Sigmoid colon (tissue), 7 donors: Measurements from ENCODE around the gene GPC5. TPM values are rescaled to one million over a fixed set of nuclear protein-coding genes. Genes with fewer than 3 reads are reported as not detected.

Experiments used
- DNase-seq: peaks from one replicate; pipeline ENCODE4 v3.0.0-alpha.2; 2019
- H3K27ac ChIP-seq, 4 donors: fragments of 200-600 bp; sonication (generic); one replicate each; pipeline ENCODE4 v1.5.1; 2016 to 2019; ENCODE audit warnings: mild to moderate bottlenecking in 1 of 4
- H3K27me3 ChIP-seq, 3 donors: fragments of 200-600 bp; sonication (generic); one replicate each; pipeline ENCODE4 v1.5.1; 2019; ENCODE audit warnings: mild to moderate bottlenecking in 1 of 3
- H3K36me3 ChIP-seq, 4 donors: fragments of 200-600 bp; sonication (generic); one replicate each; pipeline ENCODE4 v1.5.1; 2016 to 2019
- H3K4me1 ChIP-seq, 4 donors: fragments of 200-600 bp; sonication (generic); one replicate each; pipeline ENCODE4 v1.5.1; 2017 to 2019
- H3K4me3 ChIP-seq, 4 donors: fragments of 200-600 bp; sonication (generic); one replicate each; pipeline ENCODE4 v1.5.1; 2017 to 2019; ENCODE audit warnings: mild to moderate bottlenecking in 2 of 4, moderate library complexity in 1 of 4
- H3K9me3 ChIP-seq, 4 donors: fragments of 200-600 bp in 3 of 4; sonication (generic) in 3 of 4; one replicate each; pipeline versions ENCODE4 v1.5.1 to v1.6.1; 2013 to 2019
- CTCF ChIP-seq, 4 experiments: fragments of 450-650 bp in 3 of 4; fragments of 200-600 bp in 1 of 4; IDR thresholded peaks; one replicate each; pipeline ENCODE4 v1.5.1; 2016 to 2019; ENCODE audit warnings: antibody characterized with exemption in 4 of 4, mild to moderate bottlenecking in 3 of 4, moderate library complexity in 2 of 4
- EP300 ChIP-seq, 4 donors: sonication (generic); formaldehyde crosslinking; IDR thresholded peaks; one replicate each; pipeline ENCODE4 v1.6.1; 2017; ENCODE audit warnings: antibody characterized with exemption in 4 of 4
- POLR2A ChIP-seq, 2 donors: fragments of 450-650 bp; IDR thresholded peaks; one replicate each; pipeline ENCODE4 v1.6.1; 2016; ENCODE audit warnings: antibody characterized with exemption in 2 of 2, mild to moderate bottlenecking in 2 of 2, moderate library complexity in 2 of 2
- POLR2AphosphoS5 ChIP-seq, 4 donors: sonication (generic); formaldehyde crosslinking; IDR thresholded peaks; one replicate each; pipeline ENCODE4 v1.6.1; 2017; ENCODE audit warnings: antibody characterized with exemption in 4 of 4
- WGBS, 2 donors: extraction: QIAGEN DNeasy Blood & Tissue Kit; methylation state at CpG; one replicate each; pipeline ENCODE4 v1.1.7; 2013; 5-methylcytosine and 5-hydroxymethylcytosine counted together
- intact Hi-C: fragments of 100-400 bp; cut with DNase I; formaldehyde crosslinking; loops from one replicate; pipeline ENCODE4 v1.15.1; 2023
- polyA plus RNA-seq, 3 donors: library from polyadenylated mRNA; stranded (reverse); fragments of 200-250 nt; gene quantifications; one replicate each; pipeline ENCODE4 v1.2.3, GENCODE V29; 2013
- total RNA-seq, 4 donors: library from RNA; depleted of rRNA; stranded (reverse); fragments of >200 nt; gene quantifications; one replicate each; pipeline ENCODE4 v1.1.0, GENCODE V29; 2016
- donor health status: healthy with polysubstance abuse.
- donor health status: Bipolar disorder and iron deficiency.
- donor health status: healthy.

Gene GPC5
- total and polyA plus RNA-seq, 7 donors = 0.39 to 3.9 (median 2.9) TPM; not detected in 2

GRCh38 chr13:92173254-92173653 lies 774.8 kb downstream of the GPC5 start:
- 96 to 97% methylated on average over 2 of the region's 2 CpGs for WGBS, 2 donors
- H3K4me1 ChIP-seq = no peaks in the 10 kb centered on the region
- H3K4me3 ChIP-seq = no peak overlapping the region
- no peaks in the 10 kb centered on the region for H3K9me3 ChIP-seq
- intact Hi-C loops = no loop called here
- no peaks in the 10 kb centered on the region for H3K36me3 ChIP-seq
- TF ChIP-seq EP300 (IDR thresholded peaks at IDR 0.05) (no peak), POLR2A (IDR thresholded peaks at IDR 0.05) (no peak), CTCF (IDR thresholded peaks at IDR 0.05) (no peak), POLR2AphosphoS5 (IDR thresholded peaks at IDR 0.05) (no peak)
- H3K27me3 ChIP-seq = no peaks in the 10 kb centered on the region
- DNase-seq = no peak
- H3K27ac ChIP-seq = no peak overlapping the region

GRCh38 chr13:92175330-92175729 lies 776.9 kb downstream of the GPC5 start:
- TF ChIP-seq POLR2AphosphoS5 (IDR thresholded peaks at IDR 0.05) (no peak), CTCF (IDR thresholded peaks at IDR 0.05) (peak in 2 of 4 experiments; percentile 9 to 28)
- Histone ChIP-seq H3K4me3 (no peak overlapping the region), H3K27me3 (no peaks in the 10 kb centered on the region), H3K36me3 (no peaks in the 10 kb centered on the region), H3K9me3 (no peaks in the 10 kb centered on the region), H3K4me1 (no peaks in the 10 kb centered on the region), H3K27ac (no peak overlapping the region)
- WGBS, 2 donors = 9 to 13% methylated on average over 4 of the region's 4 CpGs
- no peak for DNase-seq
- intact Hi-C loops = no loop called here

GRCh38 chr13:92177966-92178365 lies 779.5 kb downstream of the GPC5 start:
- H3K9me3 ChIP-seq = no peaks in the 10 kb centered on the region
- no peak overlapping the region for H3K27ac ChIP-seq
- TF ChIP-seq CTCF (IDR thresholded peaks at IDR 0.05) (no peak), POLR2AphosphoS5 (IDR thresholded peaks at IDR 0.05) (no peak), POLR2A (IDR thresholded peaks at IDR 0.05) (no peak), EP300 (IDR thresholded peaks at IDR 0.05) (no peak)
- WGBS, 2 donors = 87 to 88% methylated on average over 5 of the region's 5 CpGs
- H3K4me3 ChIP-seq = no peak overlapping the region
- H3K27me3 ChIP-seq = no peaks in the 10 kb centered on the region
- intact Hi-C loops = no loop called here
- no peaks in the 10 kb centered on the region for H3K4me1 ChIP-seq
- no peak for DNase-seq
- H3K36me3 ChIP-seq = no peaks in the 10 kb centered on the region

- DNase-seq = no peak
- intact Hi-C loops = no loop called here
- no peak for TF ChIP-seq POLR2AphosphoS5 (IDR thresholded peaks at IDR 0.05)
- Histone ChIP-seq H3K27ac (no peak overlapping the region), H3K9me3 (no peaks in the 10 kb centered on the region), H3K27me3 (no peaks in the 10 kb centered on the region), H3K36me3 (no peaks in the 10 kb centered on the region), H3K4me3 (no peak overlapping the region), H3K4me1 (no peaks in the 10 kb centered on the region)
- WGBS, 2 donors = 72 to 79% methylated on average over 1 of the region's 1 CpG
These were observed 780.8 kb downstream of the GPC5 start for GRCh38 chr13:92179223-92179622.

- intact Hi-C loops = no loop called here
- WGBS, 2 donors = 3 to 9% methylated on average over 1 of the region's 1 CpG
- no peaks in the 10 kb centered on the region for H3K36me3 ChIP-seq
- no peak for DNase-seq
- H3K4me1 ChIP-seq = peaks cover 0 to 4% (median 0%) of the 10 kb centered on the region in 4 donors
- H3K9me3 ChIP-seq = no peaks in the 10 kb centered on the region
- H3K27me3 ChIP-seq = no peaks in the 10 kb centered on the region
- no peak overlapping the region for H3K27ac ChIP-seq
- H3K4me3 ChIP-seq = no peak overlapping the region
- TF ChIP-seq EP300 (IDR thresholded peaks at IDR 0.05) (no peak), CTCF (IDR thresholded peaks at IDR 0.05) (peak in 3 of 4 experiments; percentile 62 to 84 (median 72))
These were observed 789.1 kb downstream of the GPC5 start for GRCh38 chr13:92187378-92187989.
